AG04450 (cell line): ENCODE results near the gene DENND4C. TPM values are rescaled to one million over a fixed set of nuclear protein-coding genes. Genes with fewer than 3 reads are reported as not detected.

ENCODE experiments used
- CTCF ChIA-PET: fragments of 300-600, 350-600 bp; formaldehyde crosslinking; extraction: SDS; loops from one replicate; lab custom pipeline; 2022; ENCODE audit warnings: antibody characterized with exemption, inconsistent platforms; lab: Charles Lee
- POLR2A ChIA-PET: fragments of 350-600 bp; formaldehyde crosslinking; extraction: SDS; loops from one replicate; lab custom pipeline; 2021; ENCODE audit warnings: antibody characterized with exemption, inconsistent platforms; lab: Yijun Ruan, JAX
- DNase-seq: peaks from one replicate; pipeline ENCODE4 v3.0.0-alpha.2; 2011; ENCODE audit warnings: low read depth, low spot score
- H3K27ac ChIP-seq: one replicate; pipeline ENCODE4 v1.5.1; 2012; ENCODE audit warnings: low read depth, low read length, control low read depth
- H3K27me3 ChIP-seq: one replicate; pipeline ENCODE4 v1.6.0; 2012; ENCODE audit warnings: low read length; ENCODE audit not compliant: control insufficient read depth, insufficient read depth
- H3K4me3 ChIP-seq: 2 replicates; pipeline ENCODE4 v1.5.1; 2011; ENCODE audit warnings: mild to moderate bottlenecking, low read depth, low read length, control low read depth
- H3K9me3 ChIP-seq: 2 replicates; pipeline ENCODE4 v1.5.1; 2012; ENCODE audit warnings: low read length; ENCODE audit not compliant: control insufficient read depth, insufficient read depth
- CTCF ChIP-seq: IDR thresholded peaks from 2 replicates; pipeline ENCODE4 v1.5.1; 2011; ENCODE audit warnings: low read depth, low read length, control low read depth, inconsistent platforms
- polyA plus RNA-seq: library from polyadenylated mRNA; depleted of rRNA; stranded (reverse); fragments of >200 nt; gene quantifications from 2 replicates; pipeline ENCODE4 v1.2.3, GENCODE V29; 2011

The DENND4C gene
- polyA plus RNA-seq, 1 experiment: 27.9 TPM

- TF ChIP-seq CTCF: no peak
- ChIA-PET POLR2A (no interaction called here), CTCF (interaction anchor here (0.7 kb wide), 1 partner anchor 242 kb away, joined by 6 read pairs; no protein-coding TSS in a partner anchor)
- Histone ChIP-seq H3K4me3 (no peak overlapping the region), H3K27ac (no peak overlapping the region), H3K27me3 (no peaks in the 10 kb centered on the region), H3K9me3 (no peaks in the 10 kb centered on the region)
- no peak for DNase-seq
Measured at GRCh38 chr9:19223724-19224123, 6.8 kb upstream of the DENND4C start.

GRCh38 chr9:19224563-19224962 lies 5.9 kb upstream of the DENND4C start:
- DNase-seq: no peak
- CTCF ChIA-PET: no interaction called here
- POLR2A ChIA-PET: no interaction called here

DNA sequence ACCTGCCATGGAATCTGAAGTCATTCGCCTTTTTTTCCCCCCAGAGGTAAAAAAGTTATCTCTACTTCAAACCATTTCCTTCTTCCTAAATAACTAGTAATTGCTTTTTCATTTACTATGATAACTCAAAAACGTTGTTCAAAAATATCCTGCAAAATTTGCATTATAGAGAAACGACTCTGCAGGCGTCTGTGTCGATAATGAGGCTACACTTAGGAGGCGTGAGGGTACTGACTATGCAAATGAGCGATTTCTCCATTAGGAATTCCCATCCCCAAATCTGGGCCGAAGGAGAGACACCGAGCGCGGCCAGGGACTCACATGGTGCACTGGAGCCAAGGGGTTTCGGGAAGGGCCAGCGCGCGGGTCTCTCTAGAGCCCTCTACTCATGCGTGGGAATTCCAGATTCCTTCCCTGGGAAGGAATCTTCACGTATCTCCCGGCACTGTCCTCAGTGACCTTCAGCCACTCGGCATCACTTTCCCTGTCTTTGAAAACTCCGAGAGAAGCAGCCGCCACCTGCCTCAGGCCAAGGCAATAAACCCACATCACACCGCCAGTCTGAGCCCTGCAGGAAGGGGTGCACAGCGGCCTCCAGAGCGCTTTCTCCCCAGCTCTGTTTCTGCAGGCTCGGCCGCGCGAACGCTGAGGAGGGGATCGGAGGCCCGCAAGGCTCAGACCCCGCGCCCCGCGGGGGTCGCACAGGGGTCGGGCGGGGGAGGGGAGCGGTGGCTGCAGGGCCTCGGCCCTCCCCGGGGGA lies 718 bp upstream of the DENND4C start:
- Histone ChIP-seq H3K27ac (peak overlapping the region; percentile 21), H3K9me3 (no peaks in the 10 kb centered on the region; the same call in 1 of the 2 replicates), H3K4me3 (peak overlapping the region; percentile 83), H3K27me3 (no peaks in the 10 kb centered on the region)
- POLR2A ChIA-PET: interaction anchor here (0.6 to 1.5 kb wide), 3 partner anchors 46 to 120 kb away, joined by 4 to 9 read pairs (median 6); no protein-coding TSS in a partner anchor
- DNase-seq: no peak
- TF ChIP-seq CTCF: no peak
- CTCF ChIA-PET: interaction anchor here (0.5 to 1.2 kb wide), 4 partner anchors 29 to 742 kb away, joined by 3 to 6 read pairs (median 3); no protein-coding TSS in a partner anchor

More at GRCh38 chr9:19224563-19224962, 5.9 kb upstream of the DENND4C start:
- Histone ChIP-seq H3K27ac (no peak overlapping the region), H3K27me3 (no peaks in the 10 kb centered on the region), H3K9me3 (no peaks in the 10 kb centered on the region), H3K4me3 (no peak overlapping the region)
- TF ChIP-seq CTCF: no peak

DNA sequence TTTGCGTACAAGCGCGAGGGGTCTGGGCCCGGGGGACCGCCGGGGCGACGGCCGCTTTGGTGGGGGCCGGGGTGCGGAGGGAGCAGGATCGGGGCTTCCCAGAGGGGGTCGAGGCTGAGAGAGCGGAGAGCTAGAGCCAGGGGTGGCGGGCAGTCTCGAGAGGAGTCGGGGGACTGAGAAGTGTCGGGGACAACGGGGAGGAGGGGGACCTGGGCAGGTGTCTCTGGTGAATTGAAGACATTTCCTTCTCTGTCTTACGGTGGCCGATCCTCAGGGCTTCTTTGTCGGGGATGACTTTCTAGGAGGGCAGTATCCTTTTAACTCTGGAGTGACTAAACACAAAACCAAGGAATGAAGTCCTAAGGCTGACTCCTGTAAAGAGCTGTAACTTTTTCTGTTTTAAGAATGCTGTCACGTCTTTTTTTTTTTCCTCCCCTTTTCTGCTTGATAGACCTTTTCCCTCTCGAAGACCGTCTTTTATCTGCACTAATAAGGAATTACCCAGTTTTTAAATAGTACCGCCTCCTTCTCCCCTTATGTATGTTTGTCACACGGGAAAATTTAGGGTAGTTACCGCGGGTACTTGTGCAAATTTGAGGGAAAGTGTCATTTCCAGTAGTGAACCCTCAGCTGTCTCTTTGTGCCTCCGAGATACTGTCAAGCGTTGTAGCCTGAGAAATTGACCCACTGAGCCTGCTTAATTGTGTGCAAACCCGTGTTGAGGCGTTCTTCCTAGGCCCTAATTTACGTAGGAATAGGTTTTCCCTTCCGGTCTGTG lies 822 bp downstream of the DENND4C start:
- DNase-seq: no peak
- no peak for TF ChIP-seq CTCF
- no peaks in the 10 kb centered on the region; the same call in 1 of the 2 replicates for H3K9me3 ChIP-seq
- CTCF ChIA-PET: interaction anchor here (0.6 to 2.1 kb wide), 5 partner anchors 30 to 716 kb away, joined by 3 to 8 read pairs (median 3); partner anchors contain the start of gene RRAGA
- H3K27me3 ChIP-seq: no peaks in the 10 kb centered on the region
- POLR2A ChIA-PET: interaction anchor here (0.6 to 1.5 kb wide), 3 partner anchors 47 to 182 kb away, joined by 3 to 6 read pairs (median 6); partner anchors contain the start of genes RPS6 and RRAGA
- peak overlapping the region; percentile 65 for H3K27ac ChIP-seq
- peak overlapping the region; percentile 83 for H3K4me3 ChIP-seq
